Measurements from ENCODE around the gene PARVG.

PARVG gene

GRCh38 chr22:44157916-44158618 lies 22.7 kb upstream of the PARVG start:
- CTCF ChIA-PET = no interaction called here

GRCh38 chr22:44158816-44159215 lies 21.9 kb upstream of the PARVG start:
- Histone ChIP-seq H3K9me3 (ENCODE audit: control insufficient read depth, insufficient read depth, low read depth, low read length) (no peaks in the 10 kb centered on the region), H3K4me3 (ENCODE audit: low read depth, low read length) (no peak overlapping the region), H3K36me3 (ENCODE audit: control insufficient read depth in 2 of 2, insufficient read depth in 1 of 2, low read length in 2 of 2) (peaks cover 0 to 3% of the 10 kb centered on the region in 2 experiments; a peak in 1 of 3 replicates), H3K27ac (ENCODE audit: extremely low read depth, low read depth, low read length) (no peak overlapping the region), H3K4me1 (ENCODE audit: control insufficient read depth, insufficient read depth, low read length) (no peaks in the 10 kb centered on the region)
- TF ChIP-seq ZBTB7A (tag by site-specific recombination; IDR thresholded peaks at IDR 0.05; ENCODE audit: low read depth) (no peak), ZBTB8A (tag by site-specific recombination; IDR thresholded peaks at IDR 0.05) (no peak), ZSCAN18 (tag by site-specific recombination; IDR thresholded peaks at IDR 0.05) (no peak), TSHZ1 (tag by site-specific recombination; IDR thresholded peaks at IDR 0.05; ENCODE audit: borderline replicate concordance) (no peak), ZBTB21 (tag by site-specific recombination; IDR thresholded peaks at IDR 0.05) (no peak), ZNF610 (tag by site-specific recombination; IDR thresholded peaks at IDR 0.05; ENCODE audit: borderline replicate concordance) (no peak), ZNF23 (tag by site-specific recombination; IDR thresholded peaks at IDR 0.05; ENCODE audit: borderline replicate concordance) (no peak), IKZF3 (tag by site-specific recombination; IDR thresholded peaks at IDR 0.05) (no peak), ZNF426 (tag by site-specific recombination; IDR thresholded peaks at IDR 0.05) (no peak)
- POLR2A ChIA-PET = no interaction called here
- CTCF ChIA-PET = no interaction called here

More at GRCh38 chr22:44157916-44158618, 22.7 kb upstream of the PARVG start:
- Histone ChIP-seq H3K4me3 (ENCODE audit: low read depth, low read length) (no peak overlapping the region), H3K27ac (ENCODE audit: extremely low read depth, low read depth, low read length) (no peak overlapping the region), H3K36me3 (ENCODE audit: control insufficient read depth in 2 of 2, insufficient read depth in 1 of 2, low read length in 2 of 2) (peaks cover 0 to 3% of the 10 kb centered on the region in 2 experiments; a peak in 1 of 3 replicates), H3K9me3 (ENCODE audit: control insufficient read depth, insufficient read depth, low read depth, low read length) (no peaks in the 10 kb centered on the region), H3K4me1 (ENCODE audit: control insufficient read depth, insufficient read depth, low read length) (no peaks in the 10 kb centered on the region)
- POLR2A ChIA-PET = no interaction called here
- peak; percentile 68 for TF ChIP-seq ZIC2 (tag by site-specific recombination; IDR thresholded peaks at IDR 0.05)
- no peak for TF ChIP-seq ZNF501 (tag by site-specific recombination; IDR thresholded peaks at IDR 0.05)
- TF ChIP-seq ZNF274 (IDR thresholded peaks at IDR 0.05; ENCODE audit: low read length) = no peak
- TF ChIP-seq ZNF274 (tag by site-specific recombination; IDR thresholded peaks at IDR 0.05; ENCODE audit: borderline replicate concordance) = no peak

- POLR2A ChIA-PET = no interaction called here
- Histone ChIP-seq H3K9me3 (ENCODE audit: control insufficient read depth, insufficient read depth, low read depth, low read length) (no peaks in the 10 kb centered on the region), H3K4me1 (ENCODE audit: control insufficient read depth, insufficient read depth, low read length) (no peaks in the 10 kb centered on the region), H3K4me3 (ENCODE audit: low read depth, low read length) (no peak overlapping the region), H3K27ac (ENCODE audit: extremely low read depth, low read depth, low read length) (no peak overlapping the region), H3K36me3 (ENCODE audit: control insufficient read depth in 2 of 2, insufficient read depth in 1 of 2, low read length in 2 of 2) (peaks cover 0 to 3% of the 10 kb centered on the region in 2 experiments; a peak in 1 of 3 replicates)
- TF ChIP-seq SP7 (tag by site-specific recombination; IDR thresholded peaks at IDR 0.05) (no peak), ZNF549 (tag by site-specific recombination; IDR thresholded peaks at IDR 0.05) (no peak)
- CTCF ChIA-PET = no interaction called here
Observed at GRCh38 chr22:44159221-44159620, 21.5 kb upstream of the PARVG start.
